ENCODE data around the gene DCHS1.

Gene DCHS1

GRCh38 chr11:6625156-6625831 is 30.3 kb downstream of the DCHS1 start:
- DNase-seq = no peak

GRCh38 chr11:6623391-6624363 is 31.9 kb downstream of the DCHS1 start:
- DNase-seq = no peak

GRCh38 chr11:6622261-6623171 is 33.1 kb downstream of the DCHS1 start:
- no peak for DNase-seq

GRCh38 chr11:6621711-6622211 is 33.8 kb downstream of the DCHS1 start:
- DNase-seq = no peak

GRCh38 chr11:6620636-6621035 is 35.0 kb downstream of the DCHS1 start:
- no peak for DNase-seq

GRCh38 chr11:6619004-6619745 is 36.4 kb downstream of the DCHS1 start, which contains the start of gene TPP1:
TSS of gene TPP1 (minus strand) at chr11:6619422. CDS start at chr11:6619400, 22 bp downstream.
- DNase-seq = peak; percentile 90

GRCh38 chr11:6618117-6619003 is 37.2 kb downstream of the DCHS1 start:
- DNase-seq = peak; percentile 71

GRCh38 chr11:6617315-6617781 is 38.3 kb downstream of the DCHS1 start:
- no peak for DNase-seq

GRCh38 chr11:6616596-6617250 is 38.9 kb downstream of the DCHS1 start:
- no peak for DNase-seq

GRCh38 chr11:6615882-6616585 is 39.6 kb downstream of the DCHS1 start:
- DNase-seq = no peak

GRCh38 chr11:6615046-6615445 is 40.6 kb downstream of the DCHS1 start:
- no peak for DNase-seq

- DNase-seq = no peak
Measured at GRCh38 chr11:6614446-6614845, 41.2 kb downstream of the DCHS1 start.

- DNase-seq = no peak
Measured at GRCh38 chr11:6613496-6613895, 42.1 kb downstream of the DCHS1 start.

GRCh38 chr11:6612213-6613041 is 43.2 kb downstream of the DCHS1 start, which contains the start of gene TAF10:
TSS of gene TAF10 (minus strand) at chr11:6612216. CDS start at chr11:6612189, 27 bp downstream.
- peak; percentile 98 for DNase-seq

- no peak for DNase-seq
Measured at GRCh38 chr11:6611963-6612212, 43.7 kb downstream of the DCHS1 start.

- DNase-seq = peak; percentile 38
Measured at GRCh38 chr11:6611092-6611962, 44.3 kb downstream of the DCHS1 start.

- DNase-seq = no peak
Measured at GRCh38 chr11:6610591-6610990, 45.0 kb downstream of the DCHS1 start.
